Measurements from ENCODE around the gene TJP2. TPM values are rescaled to one million over a fixed set of nuclear protein-coding genes. Genes with fewer than 3 reads are reported as not detected.

TJP2 gene
- total RNA-seq, 2 donors from 2014 or later = 207 to 226 TPM

GRCh38 chr9:69283003-69283402 lies 108.9 kb downstream of the TJP2 start:
- Histone ChIP-seq H3K9me3 (no peaks in the 10 kb centered on the region), H3K27me3 (replicated peaks; ENCODE audit: insufficient read depth) (no peaks in the 10 kb centered on the region), H3K27ac (no peak overlapping the region), H3K4me3 (no peak overlapping the region), H3K4me1 (ENCODE audit: control insufficient read depth in 1 of 2, low read depth in 2 of 2) (no peaks in the 10 kb centered on the region), H3K36me3 (no peaks in the 10 kb centered on the region)
- DNase-seq (ENCODE audit: low spot score) = no peak
- ATAC-seq (ENCODE audit: insufficient number of reproducible peaks, low FRiP score, low read depth) = no peak
- TF ChIP-seq CTCF (IDR thresholded peaks at IDR 0.05) = no peak

- TF ChIP-seq CTCF (IDR thresholded peaks at IDR 0.05) = no peak
- Histone ChIP-seq H3K4me1 (ENCODE audit: control insufficient read depth in 1 of 2, low read depth in 2 of 2) (no peaks in the 10 kb centered on the region), H3K27me3 (replicated peaks; ENCODE audit: insufficient read depth) (no peaks in the 10 kb centered on the region), H3K36me3 (no peaks in the 10 kb centered on the region), H3K9me3 (no peaks in the 10 kb centered on the region), H3K27ac (no peak overlapping the region), H3K4me3 (no peak overlapping the region)
- DNase-seq (ENCODE audit: low spot score) (no peak), ATAC-seq (ENCODE audit: insufficient number of reproducible peaks, low FRiP score, low read depth) (no peak)
Observed at GRCh38 chr9:69292078-69292477, 118.0 kb downstream of the TJP2 start.

DNA sequence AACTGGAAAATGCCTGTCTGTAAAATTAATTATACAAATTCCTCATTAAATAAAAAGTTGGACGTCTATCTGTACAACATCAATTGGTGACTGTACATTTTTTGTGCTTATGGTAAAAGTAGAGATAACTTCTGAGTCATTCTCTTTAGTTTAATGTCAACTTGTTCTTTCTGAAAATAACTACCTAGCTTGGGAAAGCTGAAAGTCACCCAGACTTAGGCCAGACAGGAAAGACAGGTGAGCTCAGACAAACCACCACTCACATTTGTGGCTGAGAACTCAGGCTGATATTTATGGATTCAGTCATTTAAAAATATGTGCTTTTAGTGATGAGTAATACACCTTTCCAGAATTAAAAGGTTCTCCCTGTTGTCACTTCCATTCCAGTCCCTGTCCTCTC lies 119.1 kb downstream of the TJP2 start:
- ATAC-seq (ENCODE audit: insufficient number of reproducible peaks, low FRiP score, low read depth) (no peak), DNase-seq (ENCODE audit: low spot score) (no peak)
- no peaks in the 10 kb centered on the region for H3K36me3 ChIP-seq
- H3K4me3 ChIP-seq = no peak overlapping the region
- no peaks in the 10 kb centered on the region for H3K4me1 ChIP-seq (ENCODE audit: control insufficient read depth in 1 of 2, low read depth in 2 of 2)
- no peaks in the 10 kb centered on the region for H3K9me3 ChIP-seq
- H3K27me3 ChIP-seq (replicated peaks; ENCODE audit: insufficient read depth) = no peaks in the 10 kb centered on the region
- H3K27ac ChIP-seq = no peak overlapping the region
- no peak for TF ChIP-seq CTCF (IDR thresholded peaks at IDR 0.05)

GRCh38 chr9:69295872-69296552 lies 121.9 kb downstream of the TJP2 start:
- no peak for ATAC-seq (ENCODE audit: insufficient number of reproducible peaks, low FRiP score, low read depth)
- H3K4me3 ChIP-seq = no peak overlapping the region
- no peaks in the 10 kb centered on the region for H3K4me1 ChIP-seq (ENCODE audit: control insufficient read depth in 1 of 2, low read depth in 2 of 2)
- TF ChIP-seq CTCF (IDR thresholded peaks at IDR 0.05) = no peak
- no peaks in the 10 kb centered on the region for H3K36me3 ChIP-seq
- no peaks in the 10 kb centered on the region for H3K9me3 ChIP-seq
- no peak for DNase-seq (ENCODE audit: low spot score)
- H3K27ac ChIP-seq = no peak overlapping the region
- no peaks in the 10 kb centered on the region for H3K27me3 ChIP-seq (replicated peaks; ENCODE audit: insufficient read depth)

DNA sequence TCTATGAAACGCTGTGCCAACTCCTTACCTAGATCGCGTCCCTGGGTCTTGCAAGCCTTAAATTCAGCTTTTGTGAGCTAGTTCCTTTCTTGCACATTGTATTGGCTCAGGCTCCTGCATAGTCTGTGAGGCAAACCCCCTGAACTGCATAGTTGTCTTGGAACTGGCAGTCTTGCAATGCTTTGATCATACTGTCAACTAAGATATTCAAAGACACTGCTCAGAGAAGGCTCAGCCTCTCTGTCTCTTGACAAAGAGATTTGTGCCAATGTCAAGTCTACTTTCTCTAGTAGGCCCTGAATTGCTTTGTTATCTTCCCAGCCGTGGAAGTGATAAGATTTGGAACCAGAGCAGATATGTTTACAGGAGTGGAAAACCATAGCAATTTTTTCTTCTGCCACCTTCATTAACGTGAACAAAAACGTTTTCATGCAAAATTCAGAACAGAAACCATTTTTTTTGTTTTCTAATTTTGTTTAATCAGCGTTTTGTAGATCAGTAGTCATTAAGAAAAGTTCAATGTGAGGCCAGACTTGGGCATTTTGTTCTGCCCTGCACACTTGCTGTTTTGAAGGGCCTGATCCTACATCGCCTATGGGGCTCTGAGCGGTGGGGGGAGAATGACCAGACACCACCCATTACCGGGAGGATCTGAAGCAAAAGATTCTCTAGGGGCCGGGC lies 123.4 kb downstream of the TJP2 start:
- no peak for TF ChIP-seq CTCF (IDR thresholded peaks at IDR 0.05)
- Histone ChIP-seq H3K9me3 (no peaks in the 10 kb centered on the region), H3K36me3 (no peaks in the 10 kb centered on the region), H3K27me3 (replicated peaks; ENCODE audit: insufficient read depth) (no peaks in the 10 kb centered on the region), H3K27ac (no peak overlapping the region), H3K4me1 (ENCODE audit: control insufficient read depth in 1 of 2, low read depth in 2 of 2) (no peaks in the 10 kb centered on the region), H3K4me3 (no peak overlapping the region)
- DNase-seq (ENCODE audit: low spot score) (no peak), ATAC-seq (ENCODE audit: insufficient number of reproducible peaks, low FRiP score, low read depth) (no peak)
